Lung (tissue), 12 donors: ENCODE data around the gene CDH23. TPM values are rescaled to one million over a fixed set of nuclear protein-coding genes. Genes with fewer than 3 reads are reported as not detected.

ENCODE experiments used
- ATAC-seq: fragments of 200-7000 bp; cut with Tn5 transposase; one replicate; pipeline ENCODE4 v1.9.1; 2020; ENCODE audit warnings: moderate number of reproducible peaks; ENCODE audit not compliant: insufficient read depth, low FRiP score
- DNase-seq, 3 donors: peaks; one replicate each; pipeline ENCODE4 v3.0.0-alpha.2; 2013 to 2017
- H3K27ac ChIP-seq, 2 donors: one replicate each; pipeline ENCODE4 v1.5.1; 2013; ENCODE audit warnings: mild to moderate bottlenecking in 2 of 2, moderate library complexity in 2 of 2, control low read depth in 1 of 2, inconsistent platforms in 1 of 2, low read depth in 1 of 2, low read length in 1 of 2
- H3K27me3 ChIP-seq, 3 donors: one replicate each; pipeline ENCODE4 v1.5.1; 2013; ENCODE audit warnings: low read length in 2 of 3; ENCODE audit not compliant: control insufficient read depth in 3 of 3, insufficient read depth in 3 of 3
- H3K36me3 ChIP-seq, 4 donors: one replicate each; pipeline ENCODE4 v1.5.1; 2013; ENCODE audit warnings: low read length in 4 of 4, mild to moderate bottlenecking in 1 of 4, moderate library complexity in 1 of 4; ENCODE audit not compliant: control insufficient read depth in 4 of 4, insufficient read depth in 4 of 4
- H3K4me1 ChIP-seq, 5 donors: one replicate each; pipeline ENCODE4 v1.5.1; 2013; ENCODE audit warnings: low read length in 5 of 5, mild to moderate bottlenecking in 2 of 5, moderate library complexity in 1 of 5; ENCODE audit not compliant: control insufficient read depth in 5 of 5, insufficient read depth in 5 of 5
- H3K4me3 ChIP-seq: one replicate; pipeline ENCODE4 v1.5.1; 2013; ENCODE audit warnings: mild to moderate bottlenecking, control low read depth, moderate library complexity
- H3K9ac ChIP-seq, 2 donors: one replicate each; pipeline ENCODE4 v1.5.1; 2013; ENCODE audit warnings: low read length in 2 of 2, control low read depth in 1 of 2; ENCODE audit not compliant: insufficient read depth in 1 of 2
- H3K9me3 ChIP-seq, 4 donors: one replicate each; pipeline ENCODE4 v1.5.1; 2013; ENCODE audit warnings: low read length in 3 of 4, mild to moderate bottlenecking in 1 of 4, moderate library complexity in 1 of 4; ENCODE audit not compliant: control insufficient read depth in 4 of 4, insufficient read depth in 3 of 4
- WGBS, 2 donors: extraction: QIAGEN DNeasy Blood & Tissue Kit; methylation state at CpG; one replicate each; pipeline ENCODE4 v1.1.7; 2013; 5-methylcytosine and 5-hydroxymethylcytosine counted together
- polyA plus RNA-seq, 2 donors: library from polyadenylated mRNA; stranded (reverse); fragments of 200-250 nt; gene quantifications; one replicate each; pipeline ENCODE4 v1.2.1, GENCODE V29; 2013
- total RNA-seq, 2 donors: library from RNA; depleted of rRNA in 1 of 2; stranded (reverse); fragments of >200 nt in 1 of 2; gene quantifications; one replicate each; pipeline ENCODE4 v1.2.1, GENCODE V29; 2014 to 2021
- TF ChIP-seq, protein P1 (sequence below): IDR thresholded peaks from 2 replicates; pipeline ENCODE4 v1.5.1; 2012; ENCODE audit warnings: mild to moderate bottlenecking; ENCODE audit errors: control extremely low read depth, extremely low read depth
- donor health status: control.
- donor health status: control.
- donor health status: Bipolar disorder and iron deficiency.
- donor health status: healthy.
- donor health status: DM: yes; HTN: yes; CAD: no.

The CDH23 gene
- total and polyA plus RNA-seq, 4 donors = 4.5 to 29.5 (median 6.0) TPM

DNA sequence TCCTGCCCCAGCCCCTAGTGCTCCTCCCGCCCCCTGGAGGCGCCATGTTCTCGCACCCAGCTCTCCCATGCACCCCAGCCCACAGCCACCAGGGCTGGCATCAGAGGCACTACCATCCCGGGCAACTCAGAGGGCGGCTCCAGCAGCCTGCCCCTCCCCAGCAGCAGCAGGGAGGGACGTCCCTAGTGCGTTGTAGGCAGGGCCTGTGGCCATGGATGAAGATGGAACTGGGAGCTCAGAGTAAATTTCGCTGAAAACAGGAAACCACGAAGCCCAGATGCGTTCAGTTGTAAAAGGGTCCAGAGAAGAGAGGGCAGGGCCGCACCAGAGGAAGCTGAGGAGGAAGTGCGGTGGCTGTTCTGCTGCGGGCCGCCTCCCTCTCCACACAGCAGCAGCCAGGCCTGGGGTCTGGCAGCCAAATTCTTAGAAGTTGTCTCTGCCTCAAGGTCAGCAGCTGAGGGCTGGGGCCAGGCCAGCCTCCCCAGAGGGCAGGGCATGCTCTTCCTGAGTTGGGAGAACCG is 352.0 kb downstream of the CDH23 start:
- Histone ChIP-seq H3K36me3 (peaks cover 0 to 31% (median 0%) of the 10 kb centered on the region in 4 donors), H3K27me3 (no peaks in the 10 kb centered on the region), H3K9ac (no peak overlapping the region), H3K4me3 (no peak overlapping the region), H3K4me1 (peaks cover 17 to 53% (median 21%) of the 10 kb centered on the region in 5 donors), H3K9me3 (no peaks in the 10 kb centered on the region), H3K27ac (peak overlapping the region; percentile 43 to 90)
- ATAC-seq (peak; percentile 53), DNase-seq (peak; percentile 51 to 77 (median 58))
- TF ChIP-seq, protein P1, sequence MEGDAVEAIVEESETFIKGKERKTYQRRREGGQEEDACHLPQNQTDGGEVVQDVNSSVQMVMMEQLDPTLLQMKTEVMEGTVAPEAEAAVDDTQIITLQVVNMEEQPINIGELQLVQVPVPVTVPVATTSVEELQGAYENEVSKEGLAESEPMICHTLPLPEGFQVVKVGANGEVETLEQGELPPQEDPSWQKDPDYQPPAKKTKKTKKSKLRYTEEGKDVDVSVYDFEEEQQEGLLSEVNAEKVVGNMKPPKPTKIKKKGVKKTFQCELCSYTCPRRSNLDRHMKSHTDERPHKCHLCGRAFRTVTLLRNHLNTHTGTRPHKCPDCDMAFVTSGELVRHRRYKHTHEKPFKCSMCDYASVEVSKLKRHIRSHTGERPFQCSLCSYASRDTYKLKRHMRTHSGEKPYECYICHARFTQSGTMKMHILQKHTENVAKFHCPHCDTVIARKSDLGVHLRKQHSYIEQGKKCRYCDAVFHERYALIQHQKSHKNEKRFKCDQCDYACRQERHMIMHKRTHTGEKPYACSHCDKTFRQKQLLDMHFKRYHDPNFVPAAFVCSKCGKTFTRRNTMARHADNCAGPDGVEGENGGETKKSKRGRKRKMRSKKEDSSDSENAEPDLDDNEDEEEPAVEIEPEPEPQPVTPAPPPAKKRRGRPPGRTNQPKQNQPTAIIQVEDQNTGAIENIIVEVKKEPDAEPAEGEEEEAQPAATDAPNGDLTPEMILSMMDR = no peak
- WGBS, 2 donors = 8 to 24% methylated on average over 15 of the region's 15 CpGs

DNA sequence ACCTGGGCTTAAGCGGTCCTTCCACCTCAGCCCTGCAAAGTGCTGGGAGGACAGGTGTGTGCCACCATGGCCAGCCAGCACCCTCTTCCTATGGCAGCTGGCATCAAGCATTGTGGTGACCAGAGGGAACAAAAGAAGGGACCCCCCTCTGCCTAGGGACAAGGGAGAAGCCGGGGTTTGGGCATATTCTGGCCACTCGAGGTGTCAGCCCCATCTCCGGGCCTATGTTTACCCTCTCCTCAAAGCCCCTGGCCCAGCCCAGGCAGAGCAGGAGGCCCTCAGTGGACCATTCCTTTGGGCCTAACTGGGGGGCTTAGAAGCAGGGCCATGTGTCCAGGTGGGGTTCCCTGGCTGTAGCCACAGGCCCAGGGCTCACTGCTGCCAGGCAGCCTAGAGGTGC is 352.7 kb downstream of the CDH23 start:
- Histone ChIP-seq H3K27me3 (no peaks in the 10 kb centered on the region), H3K9ac (no peak overlapping the region), H3K9me3 (no peaks in the 10 kb centered on the region), H3K4me1 (peaks cover 17 to 53% (median 21%) of the 10 kb centered on the region in 5 donors), H3K27ac (peak overlapping the region; percentile 43 to 90), H3K36me3 (peaks cover 0 to 36% (median 0%) of the 10 kb centered on the region in 4 donors), H3K4me3 (no peak overlapping the region)
- TF ChIP-seq, protein P1 = no peak
- DNase-seq (no peak), ATAC-seq (no peak)
- 56 to 62% methylated on average over 4 of the region's 4 CpGs for WGBS, 2 donors

DNA sequence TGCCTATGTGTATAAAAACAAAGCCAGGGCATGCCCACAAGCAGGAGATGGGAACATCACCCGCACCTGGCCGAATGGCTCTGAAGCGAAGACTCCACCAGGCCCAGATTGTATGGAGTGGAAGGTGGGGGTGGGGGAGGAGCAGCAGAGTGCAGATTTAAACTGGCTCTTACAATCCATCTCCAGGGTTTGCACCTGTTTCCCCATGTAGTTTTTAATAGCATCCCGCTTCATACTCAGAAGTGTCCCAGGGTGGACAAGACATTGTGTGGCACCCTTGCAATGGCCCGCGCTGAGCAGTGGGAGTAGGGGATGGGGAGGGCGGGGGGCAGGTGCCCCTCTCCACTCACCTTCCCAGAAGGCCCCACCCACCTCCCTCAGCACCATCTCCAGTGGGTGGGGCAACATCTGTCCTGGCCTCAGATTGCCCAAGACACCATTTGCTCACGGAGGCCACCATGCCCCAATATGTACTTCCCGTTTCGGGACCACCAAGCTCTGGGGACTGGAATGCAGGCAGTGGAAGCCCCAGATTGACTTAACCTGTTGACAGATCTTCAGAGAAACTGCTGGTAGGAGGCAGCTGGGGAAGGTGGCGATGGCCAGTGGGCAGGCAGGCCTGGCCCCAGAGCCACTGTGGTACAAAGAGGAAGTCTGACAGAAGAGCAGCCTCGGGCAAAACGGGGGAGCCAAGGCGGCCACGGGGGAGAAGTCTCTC is 353.6 kb downstream of the CDH23 start:
- no peak for ATAC-seq
- TF ChIP-seq, protein P1 = no peak
- 58 to 74% methylated on average over 15 of the region's 15 CpGs for WGBS, 2 donors
- peaks cover 0 to 40% (median 0%) of the 10 kb centered on the region in 4 donors for H3K36me3 ChIP-seq
- H3K4me3 ChIP-seq = no peak overlapping the region
- H3K27me3 ChIP-seq = no peaks in the 10 kb centered on the region
- no peak for DNase-seq
- peaks cover 17 to 59% (median 25%) of the 10 kb centered on the region in 5 donors for H3K4me1 ChIP-seq
- peak overlapping the region in 1 of 2 donors; percentile 90 for H3K27ac ChIP-seq
- no peaks in the 10 kb centered on the region for H3K9me3 ChIP-seq
- no peak overlapping the region for H3K9ac ChIP-seq
